Measurements from ENCODE around the gene RNF133. TPM values are rescaled to one million over a fixed set of nuclear protein-coding genes. Genes with fewer than 3 reads are reported as not detected.

RNF133 gene
- total RNA-seq, 3 donors from 2014 or later = 0.80 to 8.2 (median 5.6) TPM

DNA sequence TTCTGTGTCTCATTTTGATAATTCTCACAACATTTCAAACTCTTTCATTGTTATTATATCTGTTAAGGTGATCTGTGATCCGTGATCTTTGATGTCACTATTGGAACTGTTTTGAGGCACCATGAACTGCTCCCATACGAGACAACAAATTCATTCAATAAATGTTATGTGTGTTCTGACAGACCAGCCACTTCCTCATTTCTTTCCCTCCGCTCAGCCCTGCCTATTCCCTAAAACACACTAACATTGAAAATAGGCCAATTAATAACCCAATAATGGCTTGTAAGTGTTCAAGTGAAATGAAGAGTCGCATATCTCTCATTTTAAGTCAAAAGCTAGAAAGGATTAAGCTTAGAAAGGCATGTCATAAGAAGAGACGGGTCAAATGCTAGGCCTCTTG, 45.2 kb downstream of the RNF133 start:
- Histone ChIP-seq H3K9me3 (no peaks in the 10 kb centered on the region), H3K4me1 (no peaks in the 10 kb centered on the region), H3K36me3 (no peaks in the 10 kb centered on the region), H3K27me3 (no peaks in the 10 kb centered on the region), H3K27ac (no peak overlapping the region), H3K4me3 (no peak overlapping the region)
- intact Hi-C loops (cut with DNase I; ENCODE audit: low total_unique reads) = no loop called here
- no peak for DNase-seq (ENCODE audit: low spot score in 2 of 2)
- TF ChIP-seq, protein P1, sequence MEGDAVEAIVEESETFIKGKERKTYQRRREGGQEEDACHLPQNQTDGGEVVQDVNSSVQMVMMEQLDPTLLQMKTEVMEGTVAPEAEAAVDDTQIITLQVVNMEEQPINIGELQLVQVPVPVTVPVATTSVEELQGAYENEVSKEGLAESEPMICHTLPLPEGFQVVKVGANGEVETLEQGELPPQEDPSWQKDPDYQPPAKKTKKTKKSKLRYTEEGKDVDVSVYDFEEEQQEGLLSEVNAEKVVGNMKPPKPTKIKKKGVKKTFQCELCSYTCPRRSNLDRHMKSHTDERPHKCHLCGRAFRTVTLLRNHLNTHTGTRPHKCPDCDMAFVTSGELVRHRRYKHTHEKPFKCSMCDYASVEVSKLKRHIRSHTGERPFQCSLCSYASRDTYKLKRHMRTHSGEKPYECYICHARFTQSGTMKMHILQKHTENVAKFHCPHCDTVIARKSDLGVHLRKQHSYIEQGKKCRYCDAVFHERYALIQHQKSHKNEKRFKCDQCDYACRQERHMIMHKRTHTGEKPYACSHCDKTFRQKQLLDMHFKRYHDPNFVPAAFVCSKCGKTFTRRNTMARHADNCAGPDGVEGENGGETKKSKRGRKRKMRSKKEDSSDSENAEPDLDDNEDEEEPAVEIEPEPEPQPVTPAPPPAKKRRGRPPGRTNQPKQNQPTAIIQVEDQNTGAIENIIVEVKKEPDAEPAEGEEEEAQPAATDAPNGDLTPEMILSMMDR (IDR thresholded peaks at IDR 0.05) = no peak
- TF ChIP-seq POLR2AphosphoS5 (IDR thresholded peaks at IDR 0.05) (no peak), POLR2A (IDR thresholded peaks at IDR 0.05) (no peak)

DNA sequence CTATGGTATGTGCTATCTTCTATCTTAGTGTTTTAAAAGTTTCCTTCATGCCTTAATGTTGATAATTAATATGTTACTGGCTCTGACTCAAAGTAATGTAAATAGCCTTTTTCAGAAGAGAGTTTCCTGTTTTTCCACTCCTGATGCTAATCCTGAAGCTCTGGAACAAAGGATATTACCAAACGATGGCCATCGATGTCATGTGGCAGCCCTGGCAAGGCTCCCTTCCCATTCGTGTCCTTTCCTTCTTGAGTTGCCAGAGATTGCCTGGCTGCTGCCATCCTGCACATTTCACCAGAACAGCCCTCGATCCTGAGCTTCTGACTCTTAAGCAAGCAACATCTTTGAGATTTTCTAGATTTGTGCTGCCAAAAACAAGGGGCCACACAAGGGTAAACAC, 46.0 kb downstream of the RNF133 start:
- no peak overlapping the region for H3K27ac ChIP-seq
- TF ChIP-seq POLR2A (IDR thresholded peaks at IDR 0.05) (no peak), POLR2AphosphoS5 (IDR thresholded peaks at IDR 0.05) (no peak)
- TF ChIP-seq, protein P1 (IDR thresholded peaks at IDR 0.05) = no peak
- no peaks in the 10 kb centered on the region for H3K27me3 ChIP-seq
- H3K9me3 ChIP-seq = no peaks in the 10 kb centered on the region
- DNase-seq (ENCODE audit: low spot score in 2 of 2) = peak in 1 of 2 donors; percentile 46
- H3K36me3 ChIP-seq = no peaks in the 10 kb centered on the region
- intact Hi-C loops (cut with DNase I; ENCODE audit: low total_unique reads) = no loop called here
- no peaks in the 10 kb centered on the region for H3K4me1 ChIP-seq
- H3K4me3 ChIP-seq = no peak overlapping the region

DNA sequence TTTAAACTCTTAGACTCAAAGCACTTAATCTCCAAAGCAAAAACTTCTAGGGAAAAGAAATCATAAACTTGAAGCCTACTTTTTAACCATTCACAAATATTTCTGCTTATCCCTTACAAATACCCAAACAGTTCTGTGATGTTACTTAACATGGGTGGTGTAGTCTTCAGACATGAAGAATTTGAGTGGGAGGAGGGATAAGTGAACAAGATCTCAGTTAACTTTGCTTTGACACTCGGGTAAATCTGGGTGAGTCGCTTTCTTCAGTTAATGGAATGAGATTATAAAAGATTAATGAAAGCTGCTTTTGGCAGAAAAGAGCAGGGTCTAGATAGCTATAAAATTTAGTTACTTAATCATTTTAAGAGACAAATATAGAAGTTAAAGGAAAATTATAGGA, 47.5 kb downstream of the RNF133 start:
- no peaks in the 10 kb centered on the region for H3K4me1 ChIP-seq
- intact Hi-C loops (cut with DNase I; ENCODE audit: low total_unique reads) = no loop called here
- TF ChIP-seq, protein P1 (IDR thresholded peaks at IDR 0.05) = no peak
- TF ChIP-seq POLR2A (IDR thresholded peaks at IDR 0.05) (no peak), POLR2AphosphoS5 (IDR thresholded peaks at IDR 0.05) (no peak)

More for the DNA sequence above, 47.5 kb downstream of the RNF133 start:
- Histone ChIP-seq H3K27ac (no peak overlapping the region), H3K27me3 (no peaks in the 10 kb centered on the region), H3K36me3 (no peaks in the 10 kb centered on the region), H3K4me3 (no peak overlapping the region), H3K9me3 (no peaks in the 10 kb centered on the region)
- DNase-seq (ENCODE audit: low spot score in 2 of 2) = no peak

Other genes with a start within 250 kb of the RNF133 start
- gene RNF148, start 3.8 kb upstream of the RNF133 start, total RNA-seq = 10 to 100 TPM in 2 of 3 donors, 1 to 10 TPM in 1; 1.3 to 11.8 (median 10.7) TPM
- 10 to 100 TPM; 12.3 to 67.5 (median 66.5) TPM for gene CADPS2, start 187.3 kb upstream of the RNF133 start, total RNA-seq